ENCODE results near the gene RAC3.

The RAC3 gene

DNA sequence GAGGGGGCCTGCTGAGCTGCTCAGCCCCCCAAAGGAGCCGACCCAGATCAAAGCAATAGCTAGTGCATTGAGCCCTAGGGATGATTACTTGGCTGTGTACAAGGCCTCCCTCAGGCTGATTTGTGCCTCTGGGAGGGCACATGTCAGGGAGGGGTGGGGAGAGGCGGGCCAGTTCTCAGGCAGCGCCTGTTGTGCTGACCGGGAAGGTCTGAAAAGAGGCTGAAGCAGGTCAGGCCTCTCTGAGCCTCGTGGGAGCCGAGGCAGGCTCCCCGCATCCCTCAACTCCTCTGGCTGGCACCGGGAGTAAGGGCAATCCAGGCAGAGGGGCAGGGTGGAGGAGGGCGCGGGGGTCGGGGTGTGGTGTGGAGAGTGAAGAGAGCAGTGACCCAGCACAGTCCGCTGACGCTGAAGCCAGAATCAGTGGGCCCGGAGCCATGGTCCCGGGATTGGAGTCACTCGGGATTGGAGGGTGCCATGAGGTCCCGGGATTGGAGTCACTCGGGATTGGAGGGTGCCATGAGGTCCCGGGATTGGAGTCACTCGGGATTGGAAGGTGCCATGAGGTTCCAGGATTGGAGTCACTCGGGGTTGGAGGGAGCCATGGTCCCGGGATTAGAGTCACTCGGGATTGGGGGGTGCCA is 3.0 kb downstream of the RAC3 start:
- TF ChIP-seq, protein P1, sequence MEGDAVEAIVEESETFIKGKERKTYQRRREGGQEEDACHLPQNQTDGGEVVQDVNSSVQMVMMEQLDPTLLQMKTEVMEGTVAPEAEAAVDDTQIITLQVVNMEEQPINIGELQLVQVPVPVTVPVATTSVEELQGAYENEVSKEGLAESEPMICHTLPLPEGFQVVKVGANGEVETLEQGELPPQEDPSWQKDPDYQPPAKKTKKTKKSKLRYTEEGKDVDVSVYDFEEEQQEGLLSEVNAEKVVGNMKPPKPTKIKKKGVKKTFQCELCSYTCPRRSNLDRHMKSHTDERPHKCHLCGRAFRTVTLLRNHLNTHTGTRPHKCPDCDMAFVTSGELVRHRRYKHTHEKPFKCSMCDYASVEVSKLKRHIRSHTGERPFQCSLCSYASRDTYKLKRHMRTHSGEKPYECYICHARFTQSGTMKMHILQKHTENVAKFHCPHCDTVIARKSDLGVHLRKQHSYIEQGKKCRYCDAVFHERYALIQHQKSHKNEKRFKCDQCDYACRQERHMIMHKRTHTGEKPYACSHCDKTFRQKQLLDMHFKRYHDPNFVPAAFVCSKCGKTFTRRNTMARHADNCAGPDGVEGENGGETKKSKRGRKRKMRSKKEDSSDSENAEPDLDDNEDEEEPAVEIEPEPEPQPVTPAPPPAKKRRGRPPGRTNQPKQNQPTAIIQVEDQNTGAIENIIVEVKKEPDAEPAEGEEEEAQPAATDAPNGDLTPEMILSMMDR (conservative IDR thresholded peaks at IDR 0.05; ENCODE audit: low read depth, low read length): no peak
- no peaks in the 10 kb centered on the region for H3K36me3 ChIP-seq (ENCODE audit: insufficient read depth)
- no peak overlapping the region for H3K4me3 ChIP-seq (IDR thresholded peaks at IDR 0.05; ENCODE audit: insufficient read depth, low read depth, low read length)
- no peak overlapping the region for H3K4me2 ChIP-seq
- H3K4me1 ChIP-seq (ENCODE audit: low read depth, poor library complexity, severe bottlenecking): peaks cover 21% of the 10 kb centered on the region
- H3K9ac ChIP-seq: no peak overlapping the region
- H3K27ac ChIP-seq: no peak overlapping the region
- H2AFZ ChIP-seq (ENCODE audit: low read depth): no peak overlapping the region
- H3K27me3 ChIP-seq (ENCODE audit: insufficient read depth, low read depth): no peaks in the 10 kb centered on the region
- H4K20me1 ChIP-seq (ENCODE audit: insufficient read depth): no peaks in the 10 kb centered on the region
- H3K79me2 ChIP-seq (ENCODE audit: insufficient read depth, low read depth): no peaks in the 10 kb centered on the region; the same call in 1 of the 2 replicates

DNA sequence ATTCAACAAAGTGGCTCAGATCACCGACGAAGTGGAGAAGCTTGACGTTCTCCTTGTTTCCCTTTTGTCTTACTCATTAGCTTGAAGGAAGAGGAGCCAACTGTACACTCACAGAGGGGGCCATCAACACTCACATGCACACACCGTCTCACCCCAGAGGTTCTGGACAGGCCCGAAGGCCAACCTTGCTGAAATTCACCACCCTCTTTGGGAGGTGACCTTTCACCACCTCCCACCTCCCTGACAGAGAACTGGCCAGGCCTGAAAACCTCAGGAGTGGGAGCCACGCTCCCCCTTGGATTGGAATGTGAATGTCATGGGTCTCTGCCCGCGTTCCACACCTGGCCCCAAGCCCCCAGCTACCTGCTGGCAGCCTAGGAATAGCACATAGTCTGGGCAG is 4.0 kb downstream of the RAC3 start:
- Histone ChIP-seq H3K4me3 (IDR thresholded peaks at IDR 0.05; ENCODE audit: insufficient read depth, low read depth, low read length) (no peak overlapping the region), H3K36me3 (ENCODE audit: insufficient read depth) (no peaks in the 10 kb centered on the region), H3K4me2 (no peak overlapping the region), H4K20me1 (ENCODE audit: insufficient read depth) (no peaks in the 10 kb centered on the region), H3K79me2 (ENCODE audit: insufficient read depth, low read depth) (no peaks in the 10 kb centered on the region; the same call in 1 of the 2 replicates), H3K9ac (no peak overlapping the region), H3K27ac (no peak overlapping the region), H3K4me1 (ENCODE audit: low read depth, poor library complexity, severe bottlenecking) (peaks cover 14% of the 10 kb centered on the region), H3K27me3 (ENCODE audit: insufficient read depth, low read depth) (no peaks in the 10 kb centered on the region), H2AFZ (ENCODE audit: low read depth) (no peak overlapping the region)
- TF ChIP-seq, protein P1 (conservative IDR thresholded peaks at IDR 0.05; ENCODE audit: low read depth, low read length): no peak

DNA sequence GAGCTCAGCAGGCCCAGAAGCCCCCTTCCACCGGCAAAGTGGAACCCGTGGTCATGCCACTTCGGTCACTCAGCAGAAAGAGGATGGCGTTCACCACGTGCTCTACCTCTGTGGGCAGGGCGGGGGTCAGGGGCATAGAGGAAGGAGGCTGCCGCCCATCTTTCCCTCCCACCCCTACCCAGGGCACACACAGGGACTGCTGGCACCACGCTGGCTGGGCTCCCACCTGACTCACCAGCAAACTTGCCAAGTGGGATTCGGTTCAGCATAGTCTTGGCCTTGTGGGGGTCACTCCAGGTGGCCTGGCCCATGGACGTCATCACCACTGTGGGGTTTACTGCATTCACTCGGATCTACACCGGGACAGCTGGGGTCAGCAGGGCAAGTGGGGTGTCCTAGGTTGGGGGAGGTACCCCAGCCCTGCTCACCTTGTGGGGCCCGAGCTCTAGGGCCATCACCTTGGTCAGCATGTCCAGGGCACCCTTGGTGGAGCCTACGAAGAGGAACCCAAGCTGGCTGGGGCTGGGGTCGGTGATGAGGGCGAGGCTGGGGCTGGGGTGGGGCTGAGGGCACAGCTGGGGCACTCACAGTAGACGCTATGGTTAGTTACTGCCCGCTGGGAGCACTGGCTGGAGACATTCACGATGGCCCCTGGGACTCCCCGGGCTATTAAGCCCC is 4.6 kb downstream of the RAC3 start:
- Histone ChIP-seq H3K27ac (no peak overlapping the region), H3K27me3 (ENCODE audit: insufficient read depth, low read depth) (no peaks in the 10 kb centered on the region), H3K36me3 (ENCODE audit: insufficient read depth) (no peaks in the 10 kb centered on the region), H3K79me2 (ENCODE audit: insufficient read depth, low read depth) (no peaks in the 10 kb centered on the region; the same call in 1 of the 2 replicates), H3K4me1 (ENCODE audit: low read depth, poor library complexity, severe bottlenecking) (peaks cover 14% of the 10 kb centered on the region), H3K4me2 (peak overlapping the region; percentile 88), H3K9ac (no peak overlapping the region), H2AFZ (ENCODE audit: low read depth) (no peak overlapping the region), H3K4me3 (IDR thresholded peaks at IDR 0.05; ENCODE audit: insufficient read depth, low read depth, low read length) (no peak overlapping the region), H4K20me1 (ENCODE audit: insufficient read depth) (no peaks in the 10 kb centered on the region)
- TF ChIP-seq, protein P1 (conservative IDR thresholded peaks at IDR 0.05; ENCODE audit: low read depth, low read length): no peak

DNA sequence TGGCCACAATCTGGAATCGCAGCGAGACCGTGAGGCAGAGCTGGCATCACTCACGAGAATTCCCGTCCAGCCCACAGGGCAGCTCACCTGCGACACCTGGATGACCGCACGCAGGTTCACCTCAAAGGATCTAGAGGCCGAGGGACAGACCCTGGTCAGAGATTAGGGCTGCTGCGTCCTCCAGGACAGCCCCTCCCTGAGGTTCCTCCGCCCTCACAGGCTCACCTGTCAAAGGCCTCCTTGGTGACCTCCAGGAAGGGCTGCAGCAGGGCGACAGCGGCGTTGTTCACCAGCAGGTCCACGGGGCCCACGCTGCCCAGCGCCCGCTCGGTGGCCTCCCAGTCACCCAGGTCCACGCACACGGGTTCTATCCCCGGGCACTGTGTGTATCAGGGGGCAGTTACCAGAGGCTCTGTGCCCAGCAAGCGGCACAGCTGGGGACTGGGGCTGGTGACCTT is 5.2 kb downstream of the RAC3 start:
- peak overlapping the region; percentile 50 for H3K4me3 ChIP-seq (IDR thresholded peaks at IDR 0.05; ENCODE audit: insufficient read depth, low read depth, low read length)
- TF ChIP-seq, protein P1 (conservative IDR thresholded peaks at IDR 0.05; ENCODE audit: low read depth, low read length): no peak
- H3K27me3 ChIP-seq (ENCODE audit: insufficient read depth, low read depth): no peaks in the 10 kb centered on the region
- H3K36me3 ChIP-seq (ENCODE audit: insufficient read depth): no peaks in the 10 kb centered on the region
- H3K27ac ChIP-seq: peak overlapping the region; percentile 68; the same call in 1 of the 2 replicates
- H4K20me1 ChIP-seq (ENCODE audit: insufficient read depth): no peaks in the 10 kb centered on the region
- no peaks in the 10 kb centered on the region; the same call in 1 of the 2 replicates for H3K79me2 ChIP-seq (ENCODE audit: insufficient read depth, low read depth)
- peaks cover 14% of the 10 kb centered on the region for H3K4me1 ChIP-seq (ENCODE audit: low read depth, poor library complexity, severe bottlenecking)
- peak overlapping the region; percentile 88 for H3K4me2 ChIP-seq
- H3K9ac ChIP-seq: peak overlapping the region; percentile 67; the same call in 1 of the 2 replicates
- H2AFZ ChIP-seq (ENCODE audit: low read depth): peak overlapping the region; percentile 88; the same call in 1 of the 2 replicates

Measured in KMS-11 (cell line).